ENCODE measurements around the gene HSD17B1.
"Not testable (repeated sequence)": the region's sequence is repeated elsewhere in the genome, so short reads cannot be mapped to it uniquely, and the experiment has no call there.

The HSD17B1 gene

GRCh38 chr17:42526031-42526444 lies 26.7 kb upstream of the HSD17B1 start:
- DNase-seq, result no peak

GRCh38 chr17:42527932-42528331 lies 24.8 kb upstream of the HSD17B1 start:
- no peak for DNase-seq

- DNase-seq, result no peak
These were observed 23.7 kb upstream of the HSD17B1 start for GRCh38 chr17:42529061-42529460.

GRCh38 chr17:42530952-42531454 lies 21.7 kb upstream of the HSD17B1 start:
- DNase-seq, result no peak

- peak; percentile 50 for DNase-seq
These were observed 21.0 kb upstream of the HSD17B1 start for GRCh38 chr17:42531455-42532354.

- no peak for DNase-seq
These were observed 17.3 kb upstream of the HSD17B1 start for GRCh38 chr17:42535155-42536047.

GRCh38 chr17:42536048-42536371 lies 16.7 kb upstream of the HSD17B1 start, which contains the start of gene NAGLU:
Gene NAGLU (plus strand): TSS chr17:42536241. CDS start chr17:42536273, 32 bp downstream.
- DNase-seq, result peak; percentile 67

- DNase-seq, result peak; percentile 53
These were observed 16.2 kb upstream of the HSD17B1 start for GRCh38 chr17:42536372-42537155.

- DNase-seq, result no peak
These were observed 15.4 kb upstream of the HSD17B1 start for GRCh38 chr17:42537156-42537805.

- no peak for DNase-seq
These were observed 14.8 kb upstream of the HSD17B1 start for GRCh38 chr17:42537826-42538451.

- DNase-seq, result no peak
These were observed 14.2 kb upstream of the HSD17B1 start for GRCh38 chr17:42538482-42538881.

- DNase-seq, result not testable (repeated sequence)
These were observed 12.2 kb upstream of the HSD17B1 start for GRCh38 chr17:42540558-42540957.

GRCh38 chr17:42541041-42541833 lies 11.5 kb upstream of the HSD17B1 start:
- DNase-seq, result no peak

- no peak for DNase-seq
These were observed 9.3 kb upstream of the HSD17B1 start for GRCh38 chr17:42543190-42544079.

GRCh38 chr17:42544874-42545283 lies 7.8 kb upstream of the HSD17B1 start:
- no peak for DNase-seq

GRCh38 chr17:42545755-42546505 lies 6.8 kb upstream of the HSD17B1 start:
- DNase-seq, result not testable (repeated sequence)

- no peak for DNase-seq
These were observed 5.7 kb upstream of the HSD17B1 start for GRCh38 chr17:42547001-42547461.

GRCh38 chr17:42547698-42548069 lies 5.0 kb upstream of the HSD17B1 start:
- no peak for DNase-seq
